ENCODE results near the gene GALNT9. TPM values are rescaled to one million over a fixed set of nuclear protein-coding genes. Genes with fewer than 3 reads are reported as not detected.

GALNT9 gene
- total and polyA plus RNA-seq, 7 donors = 0.28 to 5.0 (median 2.8) TPM; not detected in 2

- no peak for DNase-seq
- WGBS, 2 donors = 38 to 70% methylated on average over 17 of the region's 17 CpGs
- no peaks in the 10 kb centered on the region for H3K36me3 ChIP-seq
- TF ChIP-seq CTCF (IDR thresholded peaks at IDR 0.05) = no peak
- no peak for TF ChIP-seq POLR2AphosphoS5 (IDR thresholded peaks at IDR 0.05)
- no peak for TF ChIP-seq EP300 (IDR thresholded peaks at IDR 0.05)
- no peak for TF ChIP-seq POLR2A (IDR thresholded peaks at IDR 0.05)
- intact Hi-C loops (cut with DNase I) = loop anchor here (10.0 kb wide), 3 partner anchors 68 to 118 kb away; no protein-coding TSS in a partner anchor
- peaks cover 0 to 23% (median 9%) of the 10 kb centered on the region in 3 donors for H3K27me3 ChIP-seq
- H3K27ac ChIP-seq = no peak overlapping the region
- H3K9me3 ChIP-seq = no peaks in the 10 kb centered on the region
- H3K4me1 ChIP-seq = peaks cover 0 to 36% (median 31%) of the 10 kb centered on the region in 4 donors
- no peak overlapping the region for H3K4me3 ChIP-seq
Measured at GRCh38 chr12:132272711-132273110, 56.7 kb downstream of the GALNT9 start.

GRCh38 chr12:132271755-132272092 lies 57.7 kb downstream of the GALNT9 start:
- intact Hi-C loops (cut with DNase I) = loop anchor here (10.0 kb wide), 3 partner anchors 67 to 117 kb away; no protein-coding TSS in a partner anchor
- DNase-seq = no peak
- Histone ChIP-seq H3K4me3 (no peak overlapping the region), H3K36me3 (no peaks in the 10 kb centered on the region), H3K4me1 (peaks cover 0 to 28% (median 24%) of the 10 kb centered on the region in 4 donors), H3K27me3 (peaks cover 0 to 16% (median 5%) of the 10 kb centered on the region in 3 donors), H3K9me3 (no peaks in the 10 kb centered on the region), H3K27ac (no peak overlapping the region)
- TF ChIP-seq POLR2A (IDR thresholded peaks at IDR 0.05) (no peak), CTCF (IDR thresholded peaks at IDR 0.05) (no peak), POLR2AphosphoS5 (IDR thresholded peaks at IDR 0.05) (no peak), EP300 (IDR thresholded peaks at IDR 0.05) (no peak)
- WGBS, 2 donors = 72 to 85% methylated on average over 23 of the region's 23 CpGs

GRCh38 chr12:132270969-132271754 lies 58.2 kb downstream of the GALNT9 start:
- TF ChIP-seq POLR2AphosphoS5 (IDR thresholded peaks at IDR 0.05) (no peak), POLR2A (IDR thresholded peaks at IDR 0.05) (no peak), EP300 (IDR thresholded peaks at IDR 0.05) (no peak), CTCF (IDR thresholded peaks at IDR 0.05) (no peak)
- Histone ChIP-seq H3K9me3 (no peaks in the 10 kb centered on the region), H3K36me3 (no peaks in the 10 kb centered on the region), H3K4me3 (no peak overlapping the region), H3K4me1 (peaks cover 0 to 28% (median 24%) of the 10 kb centered on the region in 4 donors), H3K27me3 (peaks cover 0 to 16% (median 5%) of the 10 kb centered on the region in 3 donors), H3K27ac (no peak overlapping the region)
- intact Hi-C loops (cut with DNase I) = loop anchor here (10.0 kb wide), 3 partner anchors 66 to 116 kb away; no protein-coding TSS in a partner anchor
- 57 to 78% methylated on average over 41 of the region's 41 CpGs for WGBS, 2 donors
- DNase-seq = no peak

GRCh38 chr12:132270516-132270915 lies 58.9 kb downstream of the GALNT9 start:
- Histone ChIP-seq H3K4me1 (peaks cover 0 to 26% (median 24%) of the 10 kb centered on the region in 4 donors), H3K36me3 (no peaks in the 10 kb centered on the region), H3K27me3 (peaks cover 0 to 19% (median 5%) of the 10 kb centered on the region in 3 donors), H3K9me3 (no peaks in the 10 kb centered on the region), H3K27ac (no peak overlapping the region), H3K4me3 (no peak overlapping the region)
- intact Hi-C loops (cut with DNase I) = loop anchor here (10.0 kb wide), 3 partner anchors 66 to 116 kb away; no protein-coding TSS in a partner anchor
- no peak for DNase-seq
- TF ChIP-seq CTCF (IDR thresholded peaks at IDR 0.05) (no peak), EP300 (IDR thresholded peaks at IDR 0.05) (no peak), POLR2AphosphoS5 (IDR thresholded peaks at IDR 0.05) (no peak), POLR2A (IDR thresholded peaks at IDR 0.05) (no peak)
- 86% methylated on average over 12 of the region's 12 CpGs for WGBS, 2 donors

Measured in sigmoid colon (tissue), 7 donors.